Adipocyte (in vitro differentiated cells): Measurements from ENCODE around the gene UROC1.
A peak's percentile ranks its signal among the peaks of the same experiment; 100 is the strongest.

Experiments used
- DNase-seq: peaks from one replicate; pipeline ENCODE4 v3.0.0-alpha.2; 2015; ENCODE audit warnings: low read depth
- H3K27me3 ChIP-seq: replicated peaks from 2 replicates; pipeline ENCODE4 v1.7.0; 2013; ENCODE audit warnings: mild to moderate bottlenecking, low read length, moderate library complexity; ENCODE audit not compliant: control insufficient read depth, insufficient read depth
- H3K36me3 ChIP-seq: 2 replicates; pipeline ENCODE4 v1.7.0; 2013; ENCODE audit warnings: low read length, mild to moderate bottlenecking, moderate library complexity; ENCODE audit not compliant: control insufficient read depth, insufficient read depth, severe bottlenecking
- H3K4me1 ChIP-seq: 2 replicates; pipeline ENCODE4 v1.7.0; 2013; ENCODE audit warnings: mild to moderate bottlenecking, low read length, moderate library complexity; ENCODE audit not compliant: control insufficient read depth, insufficient read depth
- H3K4me3 ChIP-seq: 2 replicates; pipeline ENCODE4 v1.7.0; 2013; ENCODE audit warnings: mild to moderate bottlenecking, low read length, moderate library complexity
- H3K9ac ChIP-seq: 2 replicates; pipeline ENCODE4 v1.7.0; 2013; ENCODE audit warnings: mild to moderate bottlenecking, low read length, moderate library complexity
- H3K9me3 ChIP-seq: 2 replicates; pipeline ENCODE4 v1.7.0; 2013; ENCODE audit warnings: mild to moderate bottlenecking, low read length, moderate library complexity; ENCODE audit not compliant: control insufficient read depth

UROC1 gene

GRCh38 chr3:126487151-126487771 lies 30.3 kb downstream of the UROC1 start:
- H3K4me3 ChIP-seq: no peak overlapping the region
- no peak overlapping the region for H3K9ac ChIP-seq
- H3K27me3 ChIP-seq: peaks cover 47% of the 10 kb centered on the region
- H3K36me3 ChIP-seq: no peaks in the 10 kb centered on the region
- no peaks in the 10 kb centered on the region for H3K9me3 ChIP-seq
- DNase-seq: peak; percentile 21
- H3K4me1 ChIP-seq: no peaks in the 10 kb centered on the region

GRCh38 chr3:126486360-126486847 lies 31.2 kb downstream of the UROC1 start:
- Histone ChIP-seq H3K9me3 (no peaks in the 10 kb centered on the region), H3K4me3 (no peak overlapping the region)
- no peak for DNase-seq

GRCh38 chr3:126485956-126486355 lies 31.6 kb downstream of the UROC1 start:
- no peak for DNase-seq
- H3K9ac ChIP-seq: no peak overlapping the region
- no peak overlapping the region for H3K4me3 ChIP-seq
- H3K4me1 ChIP-seq: peaks cover 7% of the 10 kb centered on the region
- H3K9me3 ChIP-seq: no peaks in the 10 kb centered on the region
- H3K27me3 ChIP-seq: peaks cover 36% of the 10 kb centered on the region
- no peaks in the 10 kb centered on the region for H3K36me3 ChIP-seq

More at GRCh38 chr3:126486360-126486847, 31.2 kb downstream of the UROC1 start:
- no peak overlapping the region for H3K9ac ChIP-seq
- peaks cover 40% of the 10 kb centered on the region for H3K27me3 ChIP-seq
- H3K4me1 ChIP-seq: peaks cover 5% of the 10 kb centered on the region
- H3K36me3 ChIP-seq: no peaks in the 10 kb centered on the region

GRCh38 chr3:126485176-126485897 lies 32.2 kb downstream of the UROC1 start:
- H3K9me3 ChIP-seq: no peaks in the 10 kb centered on the region
- no peak overlapping the region for H3K9ac ChIP-seq
- no peaks in the 10 kb centered on the region for H3K36me3 ChIP-seq
- H3K27me3 ChIP-seq: peaks cover 31% of the 10 kb centered on the region
- H3K4me1 ChIP-seq: peaks cover 7% of the 10 kb centered on the region
- no peak overlapping the region for H3K4me3 ChIP-seq
- DNase-seq: no peak

- Histone ChIP-seq H3K9ac (no peak overlapping the region), H3K4me3 (no peak overlapping the region), H3K4me1 (peaks cover 7% of the 10 kb centered on the region), H3K27me3 (peaks cover 24% of the 10 kb centered on the region), H3K9me3 (no peaks in the 10 kb centered on the region), H3K36me3 (no peaks in the 10 kb centered on the region)
- no peak for DNase-seq
Measured at GRCh38 chr3:126484662-126485061, 32.9 kb downstream of the UROC1 start.

GRCh38 chr3:126484148-126484547 lies 33.4 kb downstream of the UROC1 start:
- H3K4me1 ChIP-seq: peaks cover 7% of the 10 kb centered on the region
- H3K4me3 ChIP-seq: no peak overlapping the region
- H3K27me3 ChIP-seq: peaks cover 19% of the 10 kb centered on the region
- no peak overlapping the region for H3K9ac ChIP-seq
- no peak for DNase-seq
- H3K36me3 ChIP-seq: no peaks in the 10 kb centered on the region
- no peaks in the 10 kb centered on the region for H3K9me3 ChIP-seq

GRCh38 chr3:126483321-126483761 lies 34.2 kb downstream of the UROC1 start:
- no peak overlapping the region for H3K4me3 ChIP-seq
- DNase-seq: no peak

GRCh38 chr3:126482503-126483255 lies 34.9 kb downstream of the UROC1 start:
- peaks cover 7% of the 10 kb centered on the region for H3K4me1 ChIP-seq
- H3K9ac ChIP-seq: no peak overlapping the region
- peaks cover 8% of the 10 kb centered on the region for H3K27me3 ChIP-seq
- DNase-seq: no peak
- no peaks in the 10 kb centered on the region for H3K36me3 ChIP-seq
- no peak overlapping the region for H3K4me3 ChIP-seq
- H3K9me3 ChIP-seq: no peaks in the 10 kb centered on the region

More at GRCh38 chr3:126483321-126483761, 34.2 kb downstream of the UROC1 start:
- Histone ChIP-seq H3K9ac (no peak overlapping the region), H3K9me3 (no peaks in the 10 kb centered on the region), H3K27me3 (peaks cover 11% of the 10 kb centered on the region), H3K4me1 (peaks cover 7% of the 10 kb centered on the region), H3K36me3 (no peaks in the 10 kb centered on the region)

- H3K4me1 ChIP-seq: peaks cover 7% of the 10 kb centered on the region
- peaks cover 6% of the 10 kb centered on the region for H3K27me3 ChIP-seq
- H3K9me3 ChIP-seq: no peaks in the 10 kb centered on the region
- no peaks in the 10 kb centered on the region for H3K36me3 ChIP-seq
- H3K9ac ChIP-seq: no peak overlapping the region
- H3K4me3 ChIP-seq: no peak overlapping the region
- DNase-seq: peak; percentile 14
Measured at GRCh38 chr3:126481808-126482502, 35.6 kb downstream of the UROC1 start.

GRCh38 chr3:126480861-126481260 lies 36.7 kb downstream of the UROC1 start:
- H3K9me3 ChIP-seq: no peaks in the 10 kb centered on the region
- no peak for DNase-seq
- H3K36me3 ChIP-seq: no peaks in the 10 kb centered on the region

More at GRCh38 chr3:126480861-126481260, 36.7 kb downstream of the UROC1 start:
- H3K4me3 ChIP-seq: no peak overlapping the region
- H3K4me1 ChIP-seq: peaks cover 13% of the 10 kb centered on the region
- peaks cover 3% of the 10 kb centered on the region for H3K27me3 ChIP-seq
- H3K9ac ChIP-seq: no peak overlapping the region
